ENCODE results near the gene CACNA1D.

DNA sequence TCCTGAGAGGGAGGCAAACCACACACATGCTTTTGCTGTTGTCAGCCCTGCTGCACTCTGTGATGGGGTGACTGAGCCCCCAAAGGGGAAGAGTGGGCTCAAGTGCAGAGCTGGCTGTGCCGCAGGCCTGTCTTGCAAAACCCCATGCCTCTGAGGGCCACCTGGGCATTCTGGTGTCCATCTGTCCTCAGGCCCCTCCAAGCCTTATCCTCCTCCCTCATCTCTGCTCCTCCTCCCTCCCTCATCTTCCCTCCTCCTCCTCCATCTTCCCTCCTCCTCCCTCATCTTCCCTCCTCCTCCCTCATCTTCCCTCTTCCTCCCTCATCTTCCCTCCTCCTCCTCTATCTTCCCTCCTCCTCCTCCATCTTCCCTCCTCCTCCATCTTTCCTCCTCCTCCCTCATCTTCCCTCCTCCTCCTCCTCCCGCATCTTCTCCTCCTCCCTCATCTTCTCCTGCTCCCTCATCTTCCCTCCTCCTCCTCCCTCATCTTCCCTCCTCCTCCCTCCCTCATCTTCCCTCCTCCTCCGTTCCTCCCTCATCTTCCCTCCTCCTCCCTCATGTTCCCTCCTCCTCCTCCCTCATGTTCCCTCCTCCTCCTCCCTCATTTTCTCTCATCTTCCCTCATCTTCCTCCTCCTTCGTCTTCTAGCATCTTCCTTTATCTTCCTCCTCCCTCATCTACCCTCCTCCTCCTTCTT lies 311.2 kb downstream of the CACNA1D start:
- TF ChIP-seq CTCF (IDR thresholded peaks at IDR 0.05) (no peak), ZFX (IDR thresholded peaks at IDR 0.05; ENCODE audit: borderline replicate concordance) (no peak)
